BLaER1 (cell line): ENCODE data around the gene LUZP2.
"Not testable (repeated sequence)": the region's sequence is repeated elsewhere in the genome, so short reads cannot be mapped to it uniquely, and the experiment has no call there.

Source experiments
- H3K27ac ChIP-seq: shearing (Covaris generic); formaldehyde crosslinking; 2 replicates; pipeline ENCODE4 v1.8.1; 2022
- H3K27me3 ChIP-seq: shearing (Covaris generic); formaldehyde crosslinking; 2 replicates; pipeline ENCODE4 v1.8.1; 2022
- H3K36me3 ChIP-seq: shearing (Covaris generic); formaldehyde crosslinking; 2 replicates; pipeline ENCODE4 v1.8.1; 2022
- H3K4me1 ChIP-seq: shearing (Covaris generic); formaldehyde crosslinking; 2 replicates; pipeline ENCODE4 v1.8.1; 2022
- H3K4me2 ChIP-seq: shearing (Covaris generic); formaldehyde crosslinking; 2 replicates; pipeline ENCODE4 v1.8.1; 2022
- H3K4me3 ChIP-seq: shearing (Covaris generic); formaldehyde crosslinking; 2 replicates; pipeline ENCODE4 v1.8.1; 2022
- H3K9ac ChIP-seq: shearing (Covaris generic); formaldehyde crosslinking; 2 replicates; pipeline ENCODE4 v1.8.1; 2022
- H3K9me3 ChIP-seq: shearing (Covaris generic); formaldehyde crosslinking; 2 replicates; pipeline ENCODE4 v1.8.1; 2022
- H4K20me1 ChIP-seq: shearing (Covaris generic); formaldehyde crosslinking; 2 replicates; pipeline ENCODE4 v1.8.1; 2022
- Cebpa-rat ChIP-seq: shearing (Covaris generic); IDR thresholded peaks from 2 replicates; pipeline ENCODE4 v1.8.1; 2022

The LUZP2 gene

DNA sequence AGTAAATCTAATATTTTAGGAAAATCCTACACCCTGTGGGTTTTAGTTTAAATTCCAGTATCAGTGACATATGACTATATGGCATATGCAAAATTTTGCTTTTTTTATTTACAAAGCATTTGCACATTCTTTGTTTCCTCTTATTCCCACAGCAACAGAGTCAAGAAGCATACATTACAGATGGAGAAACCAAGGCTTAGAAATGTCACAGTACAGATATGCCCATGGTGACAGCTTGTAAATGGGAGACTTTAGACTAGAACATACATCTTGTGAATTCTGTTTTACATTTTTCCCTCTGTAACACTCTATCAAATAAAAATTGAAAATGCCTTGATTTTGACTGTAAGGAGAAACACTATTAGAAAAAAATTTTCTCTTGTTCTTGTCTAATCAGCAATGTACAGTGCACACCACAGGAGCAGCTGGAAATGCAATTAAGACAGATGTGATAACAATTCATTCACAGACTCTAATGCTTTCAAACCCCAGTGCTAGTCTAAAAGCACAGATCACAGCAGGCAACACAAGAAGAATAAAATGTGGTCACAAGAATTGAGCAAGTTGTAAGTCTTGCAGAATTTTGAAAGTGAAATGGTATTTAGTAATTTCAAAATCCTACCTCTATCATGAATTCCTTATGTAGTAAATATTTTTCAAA lies 375.9 kb downstream of the LUZP2 start:
- no peak for TF ChIP-seq Cebpa-rat
- Histone ChIP-seq H3K27ac (no peak overlapping the region), H3K9ac (no peak overlapping the region), H3K9me3 (no peaks in the 10 kb centered on the region), H4K20me1 (no peaks in the 10 kb centered on the region), H3K4me2 (no peak overlapping the region), H3K4me3 (no peak overlapping the region), H3K27me3 (no peaks in the 10 kb centered on the region), H3K36me3 (no peaks in the 10 kb centered on the region), H3K4me1 (no peaks in the 10 kb centered on the region)

DNA sequence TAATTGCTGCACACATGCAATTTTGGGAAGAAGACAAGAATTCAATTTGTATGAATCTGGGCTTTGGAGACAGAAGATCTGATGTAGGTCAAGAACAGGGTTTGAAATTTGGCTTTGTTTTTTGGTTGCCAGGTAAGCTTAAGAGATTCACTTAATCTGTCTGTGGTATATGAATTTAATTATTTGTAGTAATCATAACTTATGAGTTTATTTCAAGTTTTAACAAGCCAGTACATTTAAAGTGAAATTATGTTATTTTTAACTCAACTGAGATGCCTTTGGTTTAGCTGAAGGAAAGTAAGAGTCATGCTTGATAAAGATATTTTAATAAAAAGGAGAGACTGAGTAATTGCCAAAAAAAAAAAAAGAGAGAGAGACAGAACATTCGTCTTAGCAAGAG lies 384.1 kb downstream of the LUZP2 start:
- Histone ChIP-seq H3K9ac (no peak overlapping the region), H3K4me1 (no peaks in the 10 kb centered on the region), H4K20me1 (no peaks in the 10 kb centered on the region), H3K27me3 (no peaks in the 10 kb centered on the region), H3K9me3 (no peaks in the 10 kb centered on the region), H3K4me2 (no peak overlapping the region), H3K4me3 (no peak overlapping the region), H3K27ac (no peak overlapping the region), H3K36me3 (no peaks in the 10 kb centered on the region)
- TF ChIP-seq Cebpa-rat = no peak

DNA sequence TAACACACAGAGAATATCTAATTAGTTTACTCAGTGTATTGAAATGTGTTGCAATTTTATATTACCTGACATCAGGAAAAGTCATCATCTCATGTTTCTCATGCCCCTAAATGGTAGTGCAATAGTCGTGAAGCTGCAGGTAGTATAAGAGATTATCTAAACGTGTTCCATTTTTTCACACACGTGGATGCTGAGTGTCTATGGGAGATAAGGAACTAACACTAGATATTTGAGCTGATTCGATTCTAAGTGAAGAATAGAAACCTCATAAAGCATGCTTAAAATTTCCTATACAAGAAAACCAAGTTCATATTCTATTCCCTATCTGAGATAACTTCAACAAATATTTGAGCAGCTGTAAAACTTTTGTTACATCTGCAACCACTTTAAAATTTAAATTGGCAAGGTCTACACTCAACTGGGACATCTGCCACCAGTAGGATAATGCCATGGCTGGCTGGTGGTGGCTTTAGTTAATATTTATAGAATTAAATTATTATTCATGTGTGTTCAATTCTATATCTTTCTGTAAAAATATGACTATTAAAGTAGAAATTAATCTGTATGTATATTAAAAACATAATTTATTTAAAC lies 388.8 kb downstream of the LUZP2 start:
- H3K4me2 ChIP-seq = no peak overlapping the region
- H3K4me3 ChIP-seq = no peak overlapping the region
- TF ChIP-seq Cebpa-rat = no peak
- H4K20me1 ChIP-seq = no peaks in the 10 kb centered on the region
- H3K27me3 ChIP-seq = no peaks in the 10 kb centered on the region
- H3K36me3 ChIP-seq = no peaks in the 10 kb centered on the region
- no peaks in the 10 kb centered on the region for H3K4me1 ChIP-seq
- H3K9ac ChIP-seq = no peak overlapping the region
- no peaks in the 10 kb centered on the region for H3K9me3 ChIP-seq
- no peak overlapping the region for H3K27ac ChIP-seq

DNA sequence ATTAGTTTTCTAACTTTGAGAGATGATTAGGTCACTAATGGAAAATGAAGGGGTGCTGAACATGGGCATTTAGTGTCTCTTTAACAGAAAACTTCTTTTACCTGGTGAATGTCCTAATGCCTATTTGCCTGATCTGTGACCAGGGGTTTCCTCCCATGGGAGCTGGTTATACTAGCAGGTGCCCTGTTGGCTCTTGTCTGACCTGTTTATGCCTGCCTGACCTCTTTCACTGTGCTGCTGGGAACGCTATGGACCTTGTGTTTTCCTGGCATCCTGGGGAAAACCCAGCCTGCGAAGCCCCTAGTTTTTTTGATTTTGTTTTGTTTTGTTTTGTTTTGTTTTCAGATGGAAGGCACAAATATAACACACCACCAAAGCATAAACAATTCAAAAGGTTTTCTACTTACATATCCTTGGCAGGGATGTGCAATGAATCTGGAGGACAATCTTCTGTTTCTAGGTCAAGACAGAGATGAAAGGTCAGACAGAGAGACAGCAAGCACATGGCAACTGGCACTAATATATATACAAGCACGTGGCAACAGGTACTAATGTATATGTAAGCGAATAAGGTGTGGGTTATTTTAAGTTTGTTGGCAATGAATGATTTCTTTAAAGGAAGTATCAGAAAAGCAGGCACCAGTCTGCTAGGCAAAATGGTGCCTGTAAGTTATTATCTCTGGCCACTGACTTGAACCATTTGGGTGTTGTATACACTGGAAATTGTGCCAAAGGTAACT lies 390.2 kb downstream of the LUZP2 start:
- Histone ChIP-seq H3K36me3 (no peaks in the 10 kb centered on the region), H4K20me1 (no peaks in the 10 kb centered on the region), H3K27me3 (no peaks in the 10 kb centered on the region), H3K4me3 (no peak overlapping the region), H3K4me2 (no peak overlapping the region), H3K9ac (no peak overlapping the region), H3K4me1 (no peaks in the 10 kb centered on the region), H3K27ac (no peak overlapping the region), H3K9me3 (no peaks in the 10 kb centered on the region)
- TF ChIP-seq Cebpa-rat = no peak

DNA sequence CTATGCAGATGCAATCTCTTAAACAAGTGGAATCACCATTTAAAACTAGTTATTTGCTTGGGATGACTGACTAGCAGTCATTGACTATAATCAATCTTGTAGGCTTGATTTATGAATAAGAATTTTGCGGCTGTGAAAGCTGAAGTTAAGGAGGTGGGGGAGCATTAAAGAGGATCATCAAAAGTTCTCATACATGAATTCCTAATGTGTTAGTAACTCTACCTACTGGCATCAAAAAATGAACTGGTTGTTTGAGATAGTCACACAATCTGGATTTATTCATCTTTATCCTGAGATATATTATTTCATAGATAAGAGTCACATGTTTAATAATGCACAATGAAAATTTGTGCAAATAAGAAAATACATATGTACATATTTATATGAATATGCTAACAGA lies 393.6 kb downstream of the LUZP2 start:
- no peak overlapping the region for H3K4me2 ChIP-seq
- H3K27me3 ChIP-seq = no peaks in the 10 kb centered on the region
- no peak overlapping the region for H3K4me3 ChIP-seq
- no peak overlapping the region for H3K27ac ChIP-seq
- H3K36me3 ChIP-seq = no peaks in the 10 kb centered on the region
- no peak overlapping the region for H3K9ac ChIP-seq
- TF ChIP-seq Cebpa-rat = no peak
- H3K4me1 ChIP-seq = no peaks in the 10 kb centered on the region
- no peaks in the 10 kb centered on the region for H3K9me3 ChIP-seq
- H4K20me1 ChIP-seq = no peaks in the 10 kb centered on the region

DNA sequence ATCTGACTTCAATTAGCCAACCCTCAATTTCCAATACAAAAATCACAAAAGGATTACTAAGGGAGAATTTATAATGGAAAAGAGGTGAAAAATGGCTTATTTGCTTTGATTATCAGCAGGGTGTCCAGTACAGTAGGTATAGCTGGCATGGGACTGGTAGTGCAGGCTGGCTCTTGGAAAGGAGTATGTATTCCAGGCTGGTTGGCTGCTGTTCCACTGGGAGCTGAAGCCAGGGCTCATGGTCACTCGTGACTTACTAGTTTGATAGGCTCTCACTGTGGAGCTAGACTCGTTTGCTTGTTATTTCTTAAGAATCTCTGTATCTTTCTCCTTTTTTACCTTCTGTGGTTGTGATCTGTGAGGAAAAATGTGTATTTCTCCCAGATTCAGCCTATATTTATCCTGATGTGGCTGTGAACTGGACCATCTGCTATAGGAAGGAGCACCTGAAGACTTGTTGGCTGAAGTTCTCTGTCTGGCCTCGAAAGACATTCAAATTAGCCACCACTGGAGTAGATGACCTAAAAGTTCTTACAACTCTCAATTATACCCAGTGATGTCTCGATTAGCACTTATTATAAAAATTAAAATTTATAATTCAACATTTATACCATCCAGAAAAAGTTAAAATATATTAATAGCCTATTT lies 395.1 kb downstream of the LUZP2 start:
- H3K4me1 ChIP-seq, H3K27ac ChIP-seq, H3K9ac ChIP-seq, H4K20me1 ChIP-seq, H3K36me3 ChIP-seq, H3K27me3 ChIP-seq, H3K4me3 ChIP-seq, H3K4me2 ChIP-seq: not testable (repeated sequence)
- H3K9me3 ChIP-seq = peaks cover 10% of the 10 kb centered on the region

DNA sequence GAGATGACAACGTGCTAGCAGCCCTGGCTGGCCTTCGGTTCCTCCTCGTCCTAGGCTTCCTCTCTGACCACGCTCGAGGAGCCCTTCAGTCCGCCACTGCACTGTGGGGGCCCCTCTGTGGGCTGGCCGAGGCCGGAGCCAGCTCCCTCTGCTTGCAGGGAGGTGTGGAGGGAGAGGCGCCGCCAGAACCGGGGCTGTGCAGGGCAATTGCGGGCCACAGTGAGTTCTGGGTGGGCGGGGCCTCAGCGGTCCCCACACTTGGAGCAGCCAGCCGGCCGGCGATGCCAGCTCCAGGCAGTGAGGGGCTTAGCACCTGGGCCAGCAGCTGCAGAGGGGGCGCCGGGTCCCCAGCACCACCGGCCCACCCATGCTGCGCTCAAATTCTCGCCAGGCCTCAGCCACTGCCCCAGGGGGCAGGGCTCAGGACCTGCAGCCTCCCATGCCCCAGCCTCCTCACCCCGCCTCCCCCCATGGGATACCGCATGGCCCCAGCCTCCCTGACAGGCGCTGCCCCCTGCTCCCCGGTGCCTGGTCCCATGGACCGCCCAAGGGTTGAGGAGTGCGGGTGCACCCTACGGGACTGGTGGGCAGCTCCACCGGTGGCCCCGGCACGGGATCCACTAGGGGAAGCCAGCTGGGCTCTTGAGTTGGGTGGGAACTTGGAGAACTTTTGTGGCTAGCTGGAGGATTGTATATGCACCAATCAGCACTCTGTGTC lies 399.4 kb downstream of the LUZP2 start:
- Histone ChIP-seq H4K20me1 (no peaks in the 10 kb centered on the region), H3K4me1 (no peaks in the 10 kb centered on the region), H3K36me3 (no peaks in the 10 kb centered on the region), H3K4me3 (no peak overlapping the region), H3K9ac (no peak overlapping the region), H3K4me2 (no peak overlapping the region), H3K27ac (no peak overlapping the region), H3K27me3 (no peaks in the 10 kb centered on the region), H3K9me3 (peaks cover 17% of the 10 kb centered on the region)
- TF ChIP-seq Cebpa-rat = no peak

DNA sequence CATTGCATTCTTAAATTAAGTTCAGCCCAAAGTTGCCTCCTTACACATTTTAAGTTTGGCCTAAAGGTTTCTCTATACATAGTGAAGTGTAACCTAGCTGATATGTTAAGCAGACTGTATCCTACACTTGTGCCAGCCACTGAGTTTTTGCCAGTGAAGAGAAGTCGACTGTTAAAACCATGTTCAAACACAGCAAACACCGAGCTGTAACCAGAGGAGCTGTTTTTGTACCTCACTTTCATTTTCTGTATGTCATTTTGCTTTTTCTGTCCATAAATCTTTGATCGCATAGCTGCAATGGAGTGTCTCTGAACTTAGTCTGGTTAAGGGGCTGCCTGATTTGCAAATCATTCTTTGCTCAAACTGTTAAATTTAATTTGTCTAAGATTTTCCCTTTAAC lies 403.7 kb downstream of the LUZP2 start:
- TF ChIP-seq Cebpa-rat = no peak
- peak overlapping the region; percentile 3; the same call in 1 of the 2 replicates for H3K4me2 ChIP-seq
- no peak overlapping the region for H3K9ac ChIP-seq

DNA sequence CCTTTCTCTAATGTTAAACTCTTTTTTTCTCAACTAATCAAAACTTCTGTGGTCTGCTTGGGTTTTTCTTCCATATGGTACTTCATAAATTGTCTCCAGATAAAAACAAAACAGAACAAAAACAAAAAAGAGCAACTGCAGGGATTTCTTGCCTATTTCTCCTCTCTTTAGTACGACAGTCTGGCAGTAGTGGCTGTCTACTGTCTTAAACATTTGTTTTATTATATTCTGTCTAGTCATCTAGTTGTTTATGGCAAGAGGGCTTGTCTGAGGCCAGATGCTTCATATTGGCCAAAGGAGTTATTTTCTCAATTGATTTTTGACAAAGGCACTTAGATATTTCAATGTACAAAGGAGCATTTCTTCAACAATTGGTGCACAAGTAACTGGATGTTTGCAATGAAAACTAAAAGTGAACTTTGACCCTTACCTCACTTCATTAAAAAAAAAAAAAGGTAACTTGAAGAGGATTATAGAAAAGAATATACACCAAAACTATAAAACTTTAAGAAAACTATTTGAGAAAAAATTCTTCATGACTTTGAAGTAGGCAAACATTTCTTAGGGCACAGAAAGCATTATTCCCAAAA lies 404.2 kb downstream of the LUZP2 start:
- no peak overlapping the region for H3K4me2 ChIP-seq
- TF ChIP-seq Cebpa-rat = no peak
- no peaks in the 10 kb centered on the region for H3K4me1 ChIP-seq
- H4K20me1 ChIP-seq = no peaks in the 10 kb centered on the region
- H3K36me3 ChIP-seq = no peaks in the 10 kb centered on the region
- H3K9me3 ChIP-seq = peaks cover 16% of the 10 kb centered on the region
- no peak overlapping the region for H3K27ac ChIP-seq
- H3K27me3 ChIP-seq = no peaks in the 10 kb centered on the region
- no peak overlapping the region for H3K9ac ChIP-seq
- H3K4me3 ChIP-seq = no peak overlapping the region

More for the DNA sequence above, 403.7 kb downstream of the LUZP2 start:
- H3K4me3 ChIP-seq = no peak overlapping the region
- H3K4me1 ChIP-seq = no peaks in the 10 kb centered on the region
- H3K36me3 ChIP-seq = no peaks in the 10 kb centered on the region
- H3K9me3 ChIP-seq = peaks cover 17% of the 10 kb centered on the region
- H4K20me1 ChIP-seq = no peaks in the 10 kb centered on the region
- H3K27ac ChIP-seq = no peak overlapping the region
- H3K27me3 ChIP-seq = no peaks in the 10 kb centered on the region
